GM21737 (cell line): ENCODE data around the gene SFMBT2.
"Not testable (repeated sequence)": the region's sequence is repeated elsewhere in the genome, so short reads cannot be mapped to it uniquely, and the experiment has no call there.

Experiments
- ATAC-seq: cut with Tn5 transposase; IDR thresholded peaks from one replicate; pipeline ENCODE4 v1.9.1; 2021; ENCODE audit warnings: mild to moderate bottlenecking, moderate library complexity; ENCODE audit not compliant: unreplicated experiment

SFMBT2 gene

DNA sequence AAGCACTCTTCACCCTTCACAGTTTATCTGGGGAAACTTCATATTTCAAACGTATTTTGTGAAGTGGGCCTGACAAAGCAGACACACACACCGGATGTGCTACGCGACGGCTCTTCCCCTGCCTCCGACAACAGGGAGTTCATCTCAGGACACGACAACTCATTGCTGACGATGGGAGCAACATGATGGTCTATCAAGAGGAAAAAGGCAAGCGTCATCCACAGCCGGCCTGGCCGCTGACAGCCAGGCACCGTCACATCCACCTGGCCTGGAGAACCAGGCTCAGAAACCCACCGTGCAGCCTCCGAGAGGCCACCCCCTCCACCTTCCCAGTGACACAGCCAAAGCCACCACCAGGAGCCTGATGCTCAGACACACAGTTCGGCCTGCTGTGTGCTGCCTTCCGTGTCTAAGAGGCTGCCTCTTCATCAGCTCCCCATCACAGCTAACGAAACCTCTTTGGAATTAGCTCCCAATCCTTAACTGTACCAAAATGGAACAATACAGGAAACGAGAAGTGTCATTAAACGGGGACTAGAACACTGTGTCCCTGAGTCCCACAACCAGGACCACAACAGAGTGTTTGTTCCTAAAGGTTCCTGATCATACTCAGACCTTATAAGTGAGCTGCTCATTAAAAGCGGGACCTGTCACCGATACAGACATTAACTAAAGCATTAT, 76.7 kb downstream of the SFMBT2 start:
- no peak for ATAC-seq

DNA sequence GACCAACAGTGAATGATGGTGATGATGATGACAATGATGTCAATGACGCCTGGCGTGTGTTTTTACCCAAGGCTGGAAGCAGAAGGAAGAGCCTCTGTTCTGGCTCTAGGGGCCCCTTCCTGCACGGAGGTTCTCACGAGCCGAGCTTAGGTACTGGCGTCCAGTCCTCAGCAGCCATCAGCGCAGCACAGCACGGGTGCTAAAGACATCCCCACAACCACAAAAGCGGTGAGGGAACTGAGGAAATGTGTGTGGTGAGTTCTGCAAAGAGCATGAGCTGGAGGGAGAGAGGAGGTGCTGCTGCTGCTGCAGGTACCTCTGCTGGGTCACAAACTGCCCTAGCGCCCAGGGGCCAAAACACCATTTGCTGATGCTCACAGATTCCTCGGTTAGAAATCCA, 81.6 kb downstream of the SFMBT2 start:
- no peak for ATAC-seq

DNA sequence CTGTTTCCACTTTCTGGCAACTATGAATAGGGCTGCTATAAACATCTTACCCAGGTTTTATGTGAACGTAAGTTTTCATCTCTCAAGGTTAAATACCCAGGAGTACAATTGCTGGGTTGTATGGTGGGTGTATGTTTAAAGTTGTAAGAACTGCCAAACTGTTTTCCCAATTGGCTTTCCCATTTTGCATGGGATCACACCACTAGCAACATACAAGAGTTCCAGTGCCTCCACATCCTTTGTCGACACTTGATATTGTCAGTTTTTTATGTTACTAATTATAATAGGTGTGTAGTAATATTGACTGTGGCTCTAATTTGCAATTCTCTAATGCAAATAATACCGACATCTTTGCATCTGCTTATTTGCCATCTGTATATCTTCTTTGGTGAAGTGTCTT, 82.9 kb downstream of the SFMBT2 start:
- no peak for ATAC-seq

DNA sequence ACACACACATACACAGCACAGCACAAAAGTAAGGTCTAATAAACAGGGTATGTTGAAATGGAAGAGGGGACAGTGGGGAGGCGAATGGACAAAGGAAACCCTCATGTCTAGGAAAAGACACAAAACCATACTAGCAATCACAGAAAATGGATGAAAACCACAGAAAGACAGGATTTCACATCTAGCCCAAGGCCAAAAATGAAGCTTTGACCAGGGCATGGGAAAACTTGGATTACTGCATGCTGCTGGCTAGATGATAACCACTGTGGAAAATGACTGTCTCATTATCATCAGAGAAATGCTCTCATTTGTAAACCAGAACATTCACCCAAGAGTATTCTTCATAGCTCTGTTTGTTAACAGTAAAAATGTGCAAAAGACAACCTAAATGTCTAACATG, 88.2 kb downstream of the SFMBT2 start:
- no peak for ATAC-seq

DNA sequence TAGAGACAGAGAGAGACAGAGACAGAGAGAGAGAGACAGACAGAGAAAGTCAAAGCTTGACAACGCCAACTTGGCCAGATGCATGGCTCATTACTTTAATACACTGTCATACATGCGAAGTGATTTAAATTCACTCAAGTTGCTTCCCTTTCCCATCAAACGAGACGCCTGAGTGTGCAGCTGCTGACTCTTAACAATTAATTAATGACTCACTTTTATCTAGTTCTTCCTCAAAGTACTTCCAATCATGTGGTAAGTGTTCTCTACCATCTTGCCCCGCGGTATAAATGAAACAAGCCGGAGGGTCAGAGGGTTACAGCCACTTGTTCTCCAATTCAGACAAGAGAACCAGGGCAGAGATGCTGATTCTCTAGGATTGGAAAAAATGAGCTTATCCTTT, 90.8 kb downstream of the SFMBT2 start:
- ATAC-seq = no peak

DNA sequence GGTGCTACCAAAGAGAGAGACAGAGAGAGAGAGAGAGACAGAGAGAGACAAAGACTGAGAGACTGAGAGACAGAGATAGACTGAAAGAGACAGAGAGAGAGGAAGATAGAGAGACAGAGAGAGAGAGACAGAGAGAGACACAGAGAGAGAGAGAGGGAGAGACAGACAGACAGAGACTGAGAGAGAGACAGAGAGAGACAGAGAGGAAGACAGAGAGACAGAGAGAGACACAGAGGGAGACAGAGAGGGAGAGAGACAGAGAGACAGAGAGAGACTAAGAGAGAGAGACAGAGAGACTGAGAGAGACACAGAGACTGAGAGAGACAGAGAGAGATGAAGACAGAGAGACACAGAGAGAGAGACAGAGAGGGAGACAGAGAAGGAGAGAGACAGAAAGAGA, 91.2 kb downstream of the SFMBT2 start:
- ATAC-seq = no peak

DNA sequence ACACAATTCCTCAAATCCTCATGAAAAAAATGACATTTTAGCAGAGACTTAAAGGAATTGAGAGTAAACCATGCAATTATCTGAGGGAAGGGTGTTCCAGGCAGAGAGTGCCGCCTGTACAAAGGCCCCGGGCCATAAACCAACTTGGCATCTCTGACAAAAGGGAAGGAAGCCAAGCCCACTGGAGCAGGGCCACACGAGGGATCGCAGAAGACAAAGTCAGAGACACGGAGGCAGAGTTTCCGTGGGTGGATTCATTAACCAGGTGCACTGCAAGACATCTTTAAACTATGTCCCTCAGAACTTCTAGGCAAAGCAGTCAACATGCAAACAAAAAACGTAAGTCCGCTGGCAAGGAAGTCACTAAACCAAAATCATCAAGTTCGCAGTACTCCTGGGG, 92.0 kb downstream of the SFMBT2 start:
- ATAC-seq = no peak

DNA sequence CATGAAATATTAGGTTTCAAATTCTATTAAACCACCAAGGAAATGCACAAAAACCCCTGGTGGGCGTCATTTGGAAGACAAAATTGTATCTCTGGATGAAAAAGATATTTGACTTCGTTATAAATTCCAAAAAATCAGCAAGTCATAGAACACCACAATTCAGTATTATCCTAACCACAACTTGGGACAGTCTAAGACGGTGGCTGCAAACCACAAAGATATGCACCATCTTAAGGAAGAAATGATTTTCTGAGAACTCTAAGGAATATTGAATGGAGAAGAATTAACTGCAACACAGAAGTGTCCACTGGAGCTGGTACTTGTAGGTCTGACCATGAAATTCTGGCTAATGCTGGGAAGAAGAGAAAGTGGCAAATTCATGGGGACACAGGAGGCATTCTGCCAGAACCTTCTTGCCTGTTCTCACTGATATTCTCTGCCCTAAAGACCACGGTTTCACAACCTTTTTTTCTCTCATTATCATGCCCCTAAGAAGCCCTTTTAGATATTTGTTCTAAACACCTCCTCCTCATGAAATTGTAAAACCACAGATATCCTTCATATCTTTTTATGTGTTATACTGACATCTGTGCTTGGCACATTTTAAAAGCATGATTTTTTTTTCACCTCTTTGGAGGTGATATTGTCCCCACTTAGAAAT, 92.9 kb downstream of the SFMBT2 start:
- ATAC-seq = no peak

DNA sequence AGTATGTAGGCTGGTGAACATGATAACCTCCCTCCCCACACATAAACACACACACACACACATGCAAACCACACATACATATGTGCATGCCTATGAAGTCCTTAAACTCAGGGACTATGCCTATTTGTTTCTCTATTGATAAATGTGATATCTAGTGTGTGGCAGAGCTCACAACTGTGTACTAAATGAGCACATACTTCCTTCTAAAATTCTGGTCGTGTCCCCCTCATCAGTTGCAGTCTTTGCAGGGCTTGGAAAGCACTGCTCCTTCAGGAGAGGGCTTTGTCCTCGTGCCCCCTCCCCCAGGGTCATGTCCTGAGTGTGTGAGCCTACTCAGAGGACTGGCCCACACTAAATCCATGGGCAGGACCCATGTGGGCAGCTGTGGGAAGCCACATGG, 94.0 kb downstream of the SFMBT2 start:
- ATAC-seq = no peak

DNA sequence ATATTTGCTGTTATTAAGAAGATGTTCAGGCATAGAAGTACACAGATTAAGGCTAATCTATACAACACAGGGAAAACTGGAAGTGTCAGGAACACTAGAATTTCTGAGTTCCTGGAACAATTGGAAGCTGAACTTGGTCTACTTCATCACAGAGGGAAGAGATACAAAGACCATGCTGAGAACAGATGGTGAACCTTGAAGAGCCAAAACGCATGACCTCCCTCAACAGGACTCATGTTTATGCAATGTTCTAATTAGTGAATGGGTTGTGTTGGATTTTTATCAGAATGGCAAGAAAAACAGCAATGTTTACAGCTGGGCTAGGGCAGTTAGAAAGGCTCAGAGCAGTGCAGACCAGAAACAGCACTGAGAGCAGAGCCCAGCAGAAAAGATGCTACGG, 94.9 kb downstream of the SFMBT2 start:
- ATAC-seq = no peak

DNA sequence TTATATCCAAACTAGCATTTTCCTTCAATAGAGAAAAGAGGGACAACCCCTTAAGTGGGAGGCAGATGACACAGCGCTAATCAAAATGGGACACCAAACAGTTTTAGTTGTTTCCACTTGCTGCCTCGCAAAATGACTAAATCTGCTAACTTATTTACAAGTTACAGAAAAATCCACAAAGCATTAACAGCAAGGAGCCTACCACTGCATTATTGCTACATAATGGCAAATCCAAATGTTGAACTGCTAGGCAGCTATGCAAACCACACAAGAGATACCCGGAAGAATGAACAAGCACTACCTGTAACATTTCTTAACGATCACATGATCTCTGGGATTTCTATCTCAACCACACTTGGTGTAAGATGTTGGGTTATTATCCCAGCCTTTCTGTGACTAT, 96.7 kb downstream of the SFMBT2 start:
- ATAC-seq = no peak

DNA sequence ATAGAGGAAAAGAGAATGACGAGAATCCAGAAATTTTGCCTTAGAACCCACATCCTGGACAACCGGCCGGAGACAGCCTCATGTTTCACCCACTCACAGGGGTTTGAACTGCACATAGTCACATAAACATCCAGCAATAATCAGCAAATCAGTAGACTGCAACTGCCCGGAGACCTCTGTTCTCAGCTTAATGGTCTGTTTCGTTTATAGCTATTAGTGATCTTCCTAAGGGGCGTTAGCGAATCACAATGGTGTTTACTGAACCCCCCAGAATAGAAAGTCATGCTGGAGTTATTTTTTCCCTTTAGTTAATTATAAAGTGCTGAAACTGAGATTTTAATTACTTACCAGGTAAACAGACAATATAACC, 98.4 kb downstream of the SFMBT2 start:
- ATAC-seq = no peak

DNA sequence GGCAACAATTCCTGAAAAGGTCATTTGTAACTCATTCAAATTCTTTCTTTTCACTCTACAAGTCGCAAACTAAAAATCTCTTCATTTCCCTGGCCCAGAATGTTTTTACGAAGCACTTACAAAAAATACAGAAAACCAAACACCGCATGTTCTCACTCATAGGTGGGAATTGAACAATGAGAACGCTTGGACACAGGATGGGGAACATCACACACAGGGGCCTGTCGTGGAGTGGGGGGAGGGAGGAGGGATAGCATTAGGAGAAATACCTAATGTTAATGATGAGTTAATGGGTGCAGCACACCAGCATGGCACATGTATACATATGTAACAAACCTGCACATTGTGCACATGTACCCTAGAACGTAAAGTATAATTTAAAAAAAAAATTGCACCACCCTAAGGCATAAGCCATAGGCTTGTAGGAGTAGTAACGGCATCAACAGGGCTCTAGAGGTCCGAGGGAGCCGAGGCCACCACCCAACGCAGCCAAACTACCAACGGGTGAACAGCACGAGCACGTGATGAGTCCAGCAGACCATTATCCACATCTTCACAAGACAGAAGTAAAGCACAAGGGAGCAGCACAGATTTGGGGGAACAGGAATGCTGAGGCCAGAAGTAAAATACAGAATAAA, 98.9 kb downstream of the SFMBT2 start:
- not testable (repeated sequence) for ATAC-seq

DNA sequence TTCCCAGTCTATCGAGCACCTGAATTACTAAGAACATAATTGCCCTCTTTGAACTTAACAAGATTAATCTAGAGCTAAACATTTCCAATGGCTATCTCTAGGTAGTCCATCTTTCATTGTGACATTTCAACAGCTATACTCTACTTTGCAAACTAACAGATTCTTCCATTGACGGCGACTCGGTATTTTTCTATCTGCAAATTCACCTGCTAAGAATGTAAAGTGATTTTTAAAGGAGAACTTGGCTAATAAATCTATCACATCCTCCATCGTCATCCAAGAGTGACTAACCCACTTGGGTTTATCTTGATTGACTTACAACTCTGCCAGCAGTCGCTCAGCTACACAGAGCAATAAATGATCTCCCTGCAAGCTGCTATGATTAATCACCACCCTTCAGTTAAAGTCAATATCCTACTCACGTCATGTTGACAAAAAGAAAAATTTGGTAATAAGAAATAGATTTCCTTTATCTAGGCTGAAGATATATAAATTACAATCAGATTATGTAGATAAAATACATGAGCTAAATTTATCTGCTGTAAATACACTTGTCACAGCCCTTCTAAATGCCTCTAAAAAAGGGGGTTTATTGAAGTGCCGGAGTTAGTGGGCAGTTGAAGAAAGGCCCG, 99.5 kb downstream of the SFMBT2 start:
- no peak for ATAC-seq

DNA sequence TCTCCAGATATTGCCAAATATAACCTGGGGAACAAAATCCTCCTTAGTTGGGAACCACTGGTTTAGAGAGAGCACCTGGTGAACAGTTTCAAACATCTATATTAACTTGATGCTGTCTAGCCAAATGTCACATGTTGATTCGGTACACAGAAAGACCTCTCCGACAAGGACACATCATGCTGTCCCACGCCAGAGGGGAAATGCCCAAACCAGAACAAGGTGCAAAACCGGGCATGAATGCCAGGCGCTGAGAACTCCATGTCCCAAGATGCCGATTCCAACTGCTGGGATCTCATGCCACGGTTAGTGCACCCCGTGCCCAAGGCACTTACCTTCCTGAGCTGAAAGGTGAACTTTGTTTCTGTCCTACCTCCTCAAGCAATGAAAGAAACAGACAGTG, 100.8 kb downstream of the SFMBT2 start:
- ATAC-seq = no peak

DNA sequence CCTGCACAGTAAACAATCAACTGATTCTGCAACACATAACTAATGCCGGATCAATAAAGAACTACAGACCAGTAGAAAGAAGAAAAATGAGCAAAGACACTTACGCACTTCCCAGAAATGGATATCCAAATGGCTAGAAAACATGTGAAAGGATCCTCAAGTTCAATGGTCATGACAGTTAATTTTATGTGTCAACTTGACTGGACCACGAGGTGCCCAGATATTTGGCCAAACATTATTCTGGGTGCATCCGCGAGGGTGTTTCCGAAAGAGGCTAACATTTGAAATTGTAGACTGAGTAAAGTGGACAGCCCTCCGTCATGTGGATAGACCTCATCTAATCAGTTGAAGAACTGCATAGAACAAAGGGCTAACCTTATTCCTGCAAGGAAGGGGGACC, 102.0 kb downstream of the SFMBT2 start:
- ATAC-seq = no peak

DNA sequence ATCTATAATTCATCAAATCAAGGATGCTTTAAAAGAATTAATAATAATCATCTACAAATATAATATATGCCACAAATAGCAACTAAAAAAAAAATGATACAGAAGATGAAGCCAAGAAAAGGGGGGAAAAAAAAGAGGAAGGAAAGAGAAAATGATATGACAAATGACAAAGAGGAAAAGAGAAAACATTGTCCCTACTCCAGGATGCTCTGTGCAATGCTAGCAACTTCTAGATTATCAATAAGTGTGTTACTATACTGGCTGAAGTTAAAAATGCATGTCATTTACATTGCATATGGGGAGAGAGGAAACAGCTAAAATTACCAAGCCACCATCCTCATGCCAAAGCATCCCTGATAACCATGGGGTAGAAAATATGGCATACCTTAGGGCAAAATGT, 104.2 kb downstream of the SFMBT2 start:
- no peak for ATAC-seq

DNA sequence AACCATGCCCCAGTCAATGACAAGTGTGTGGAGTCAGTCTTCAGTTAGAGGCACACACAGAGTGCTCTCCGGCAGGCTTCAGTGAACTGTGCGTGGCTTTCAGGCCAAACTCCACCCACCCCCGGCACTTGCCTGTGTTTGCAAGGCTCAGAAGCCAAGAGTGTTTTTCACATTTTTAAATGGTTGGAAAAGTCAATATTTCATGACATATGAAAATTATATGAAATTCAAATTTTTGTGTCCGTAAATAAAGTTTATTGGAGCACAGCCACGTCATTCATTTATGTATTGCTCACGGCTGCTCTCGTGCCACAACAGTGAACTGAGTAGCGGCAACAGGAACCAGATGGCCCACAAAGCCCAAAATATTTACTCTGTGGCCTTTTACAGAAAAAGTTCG, 104.7 kb downstream of the SFMBT2 start:
- no peak for ATAC-seq

DNA sequence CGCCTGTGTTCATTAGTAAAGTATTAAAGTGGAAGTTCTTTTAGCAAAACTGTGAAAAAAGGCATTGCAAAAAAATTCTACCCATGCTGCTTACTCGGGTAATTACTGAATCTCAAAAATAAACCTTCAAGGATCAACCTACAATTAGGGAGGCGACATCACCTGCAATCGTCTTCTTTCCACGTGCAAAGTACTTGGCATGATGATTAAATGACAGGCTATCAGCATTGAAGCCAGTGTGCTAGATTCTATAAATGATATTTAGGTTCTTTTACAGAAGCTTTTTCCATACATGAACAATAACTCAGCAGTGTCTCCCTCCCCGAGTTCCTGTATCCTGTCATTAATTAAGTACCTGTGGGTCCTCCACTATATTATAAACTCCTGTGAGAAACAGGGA, 105.8 kb downstream of the SFMBT2 start:
- ATAC-seq = no peak

DNA sequence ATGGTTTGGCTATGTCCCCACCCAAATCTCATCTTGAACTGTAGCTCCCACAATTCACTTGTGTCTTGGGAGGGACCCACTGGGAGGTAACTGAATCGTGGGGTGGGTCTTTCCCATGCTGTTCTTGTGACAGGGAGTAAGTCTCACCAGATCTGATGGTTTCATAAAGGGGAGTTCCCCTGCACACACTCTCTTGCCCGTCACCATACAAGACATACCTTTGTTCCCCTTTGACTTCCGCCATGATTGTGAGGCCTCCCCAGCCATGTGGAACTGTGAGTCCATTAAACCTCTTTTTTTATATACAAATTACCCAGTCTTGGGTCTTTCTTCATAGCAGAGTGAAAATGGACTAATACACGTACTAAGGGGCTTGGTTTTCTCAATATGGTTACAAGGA, 106.7 kb downstream of the SFMBT2 start:
- ATAC-seq = no peak

DNA sequence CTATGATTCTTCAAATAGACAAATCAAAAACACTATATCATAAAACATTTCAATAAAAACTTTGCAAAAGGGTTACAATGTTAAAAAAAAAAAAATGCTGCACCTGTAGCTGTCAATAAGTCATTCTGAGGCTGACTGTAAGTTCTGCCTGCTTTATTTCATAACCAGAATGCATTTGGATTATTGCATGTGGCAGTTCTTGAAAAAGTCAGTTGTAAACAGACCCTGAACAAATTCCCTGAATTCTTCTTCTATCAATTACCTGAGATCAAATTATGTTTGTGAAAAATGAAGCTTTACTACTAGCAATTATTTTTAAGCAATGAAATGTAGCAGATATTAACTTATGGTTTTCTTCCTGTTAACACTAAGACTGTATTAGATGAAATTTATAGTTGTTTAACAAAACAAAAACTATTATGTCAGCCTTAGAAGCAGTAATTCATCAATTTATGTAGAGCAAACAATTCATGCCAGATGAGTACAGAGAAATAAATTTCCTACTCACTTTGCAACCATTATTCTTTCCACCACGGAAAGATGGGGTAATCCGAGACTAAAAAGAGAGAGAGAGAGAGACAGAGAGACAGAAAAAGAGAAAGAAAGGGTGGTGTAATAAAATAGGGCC, 107.8 kb downstream of the SFMBT2 start:
- no peak for ATAC-seq
